Parathyroid adenoma (tissue), 2 donors: ENCODE results near the gene RASA3.

ENCODE experiments used
- H2AFZ ChIP-seq: fragments of 300-600 bp; sonication (generic); one replicate; pipeline ENCODE4 v1.7.0; 2017; ENCODE audit warnings: antibody characterized with exemption, mild to moderate bottlenecking
- H3K27ac ChIP-seq: fragments of 300-600 bp; sonication (generic); one replicate; pipeline ENCODE4 v1.7.0; 2017
- H3K27me3 ChIP-seq: fragments of 300-600 bp; sonication (generic); one replicate; pipeline ENCODE4 v1.7.0; 2017; ENCODE audit warnings: low read length; ENCODE audit not compliant: control insufficient read depth, insufficient read depth
- H3K36me3 ChIP-seq: fragments of 300-600 bp; sonication (generic); one replicate; pipeline ENCODE4 v1.7.0; 2017; ENCODE audit warnings: low read length; ENCODE audit not compliant: control insufficient read depth, insufficient read depth
- H3K4me1 ChIP-seq: fragments of 300-600 bp; sonication (generic); one replicate; pipeline ENCODE4 v1.7.0; 2017; ENCODE audit warnings: control low read depth
- H3K4me2 ChIP-seq: fragments of 300-600 bp; sonication (generic); one replicate; pipeline ENCODE4 v1.7.0; 2017; ENCODE audit warnings: low read length
- H3K4me3 ChIP-seq: fragments of 300-600 bp; sonication (generic); one replicate; pipeline ENCODE4 v1.7.0; 2017; ENCODE audit warnings: low read depth, low read length
- H3K79me2 ChIP-seq: fragments of 300-600 bp; sonication (generic); one replicate; pipeline ENCODE4 v1.7.0; 2017; ENCODE audit warnings: control low read depth
- H3K9ac ChIP-seq: fragments of 300-600 bp; sonication (generic); one replicate; pipeline ENCODE4 v1.7.0; 2017; ENCODE audit warnings: mild to moderate bottlenecking
- H3K9me3 ChIP-seq: fragments of 300-600 bp; sonication (generic); one replicate; pipeline ENCODE4 v1.7.0; 2017; ENCODE audit warnings: low read length; ENCODE audit not compliant: control insufficient read depth
- TF ChIP-seq, protein P1 (sequence below): fragments of 300-600 bp; sonication (generic); IDR thresholded peaks from one replicate; pipeline ENCODE4 v1.7.0; 2017; ENCODE audit warnings: antibody characterized with exemption, mild to moderate bottlenecking
- donor health status: primary hyperparathyroidism.

The RASA3 gene

DNA sequence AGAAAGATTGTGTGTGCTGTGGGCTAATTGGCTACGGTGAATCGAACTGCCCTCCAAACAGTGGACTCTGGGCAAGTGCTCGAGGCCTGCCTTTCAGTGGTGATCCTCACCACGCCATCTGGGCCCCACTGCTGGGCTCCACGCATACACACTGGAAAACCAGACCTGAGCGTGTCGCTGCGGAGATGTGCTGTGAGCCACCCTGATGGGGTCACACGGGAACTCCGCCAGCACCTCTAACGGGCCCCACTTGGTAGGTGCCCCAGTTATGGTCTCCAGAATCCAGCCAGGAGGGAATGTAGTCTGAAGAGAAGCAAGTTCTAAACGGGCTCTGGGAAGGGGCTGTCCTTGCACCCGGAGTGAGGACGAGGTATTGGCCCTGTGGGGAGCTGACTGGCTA, 197.8 kb downstream of the RASA3 start:
- Histone ChIP-seq H2AFZ (no peak overlapping the region), H3K9ac (no peak overlapping the region), H3K4me3 (no peak overlapping the region), H3K27ac (no peak overlapping the region), H3K4me1 (no peaks in the 10 kb centered on the region), H3K27me3 (no peaks in the 10 kb centered on the region), H3K79me2 (no peaks in the 10 kb centered on the region), H3K9me3 (no peaks in the 10 kb centered on the region), H3K4me2 (no peak overlapping the region), H3K36me3 (no peaks in the 10 kb centered on the region)
- TF ChIP-seq, protein P1, sequence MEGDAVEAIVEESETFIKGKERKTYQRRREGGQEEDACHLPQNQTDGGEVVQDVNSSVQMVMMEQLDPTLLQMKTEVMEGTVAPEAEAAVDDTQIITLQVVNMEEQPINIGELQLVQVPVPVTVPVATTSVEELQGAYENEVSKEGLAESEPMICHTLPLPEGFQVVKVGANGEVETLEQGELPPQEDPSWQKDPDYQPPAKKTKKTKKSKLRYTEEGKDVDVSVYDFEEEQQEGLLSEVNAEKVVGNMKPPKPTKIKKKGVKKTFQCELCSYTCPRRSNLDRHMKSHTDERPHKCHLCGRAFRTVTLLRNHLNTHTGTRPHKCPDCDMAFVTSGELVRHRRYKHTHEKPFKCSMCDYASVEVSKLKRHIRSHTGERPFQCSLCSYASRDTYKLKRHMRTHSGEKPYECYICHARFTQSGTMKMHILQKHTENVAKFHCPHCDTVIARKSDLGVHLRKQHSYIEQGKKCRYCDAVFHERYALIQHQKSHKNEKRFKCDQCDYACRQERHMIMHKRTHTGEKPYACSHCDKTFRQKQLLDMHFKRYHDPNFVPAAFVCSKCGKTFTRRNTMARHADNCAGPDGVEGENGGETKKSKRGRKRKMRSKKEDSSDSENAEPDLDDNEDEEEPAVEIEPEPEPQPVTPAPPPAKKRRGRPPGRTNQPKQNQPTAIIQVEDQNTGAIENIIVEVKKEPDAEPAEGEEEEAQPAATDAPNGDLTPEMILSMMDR = no peak

DNA sequence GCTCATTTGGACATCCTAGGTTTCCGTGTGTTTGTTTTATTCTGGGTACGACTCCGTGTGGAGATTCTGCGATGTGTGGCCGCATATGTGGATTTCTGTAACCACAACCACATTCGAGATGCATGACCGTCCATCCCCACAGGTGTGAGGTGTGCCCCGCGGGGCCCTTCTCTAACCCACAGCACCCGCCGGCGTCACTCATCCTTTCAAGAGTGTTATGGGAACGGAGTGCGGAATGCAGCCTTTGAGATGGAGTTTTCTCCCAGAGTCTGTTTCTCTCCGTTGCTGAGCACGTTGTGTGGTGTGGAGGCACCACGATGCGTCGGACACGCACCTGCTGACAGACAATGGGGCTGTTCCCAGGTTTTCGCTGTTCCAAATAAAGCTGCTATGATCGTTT, 198.5 kb downstream of the RASA3 start:
- no peaks in the 10 kb centered on the region for H3K27me3 ChIP-seq
- H3K27ac ChIP-seq = no peak overlapping the region
- TF ChIP-seq, protein P1 = no peak
- H3K79me2 ChIP-seq = no peaks in the 10 kb centered on the region
- H3K36me3 ChIP-seq = no peaks in the 10 kb centered on the region
- no peaks in the 10 kb centered on the region for H3K4me1 ChIP-seq
- no peak overlapping the region for H2AFZ ChIP-seq
- H3K4me3 ChIP-seq = no peak overlapping the region
- H3K9ac ChIP-seq = no peak overlapping the region
- no peaks in the 10 kb centered on the region for H3K9me3 ChIP-seq
- H3K4me2 ChIP-seq = no peak overlapping the region

DNA sequence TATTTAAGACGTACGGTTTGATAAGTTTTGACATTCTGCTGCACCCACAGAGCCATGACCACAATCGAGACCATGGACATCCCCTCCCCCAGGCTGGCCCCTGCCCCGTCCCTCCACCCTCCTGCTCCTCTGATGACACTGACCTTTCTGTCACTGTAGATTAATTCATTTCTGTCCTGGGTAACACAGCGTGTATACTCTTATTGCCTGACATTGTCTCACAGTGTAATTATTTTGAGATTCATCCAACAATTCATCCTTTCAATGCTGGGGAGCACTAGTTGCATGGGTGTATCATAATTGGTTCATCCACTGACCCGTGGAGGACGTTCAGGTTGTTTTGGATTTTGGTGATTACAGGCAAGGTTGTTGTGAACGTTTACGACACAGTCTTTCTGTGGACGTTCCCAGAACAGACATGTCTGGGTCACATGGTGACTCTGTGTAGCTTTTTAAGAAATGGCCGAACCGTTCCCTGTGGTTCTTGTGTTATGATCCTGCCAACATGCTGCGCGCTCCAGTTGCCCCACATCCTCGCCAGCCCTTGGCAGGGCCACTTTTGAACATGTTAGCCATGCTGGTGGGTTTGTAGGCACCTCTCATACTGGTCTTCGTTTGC, 200.5 kb downstream of the RASA3 start:
- H3K4me2 ChIP-seq = no peak overlapping the region
- H3K4me1 ChIP-seq = no peaks in the 10 kb centered on the region
- no peak overlapping the region for H3K27ac ChIP-seq
- no peaks in the 10 kb centered on the region for H3K9me3 ChIP-seq
- no peak overlapping the region for H2AFZ ChIP-seq
- TF ChIP-seq, protein P1 = no peak
- H3K9ac ChIP-seq = no peak overlapping the region
- no peaks in the 10 kb centered on the region for H3K79me2 ChIP-seq
- no peaks in the 10 kb centered on the region for H3K27me3 ChIP-seq
- no peaks in the 10 kb centered on the region for H3K36me3 ChIP-seq
- H3K4me3 ChIP-seq = no peak overlapping the region

DNA sequence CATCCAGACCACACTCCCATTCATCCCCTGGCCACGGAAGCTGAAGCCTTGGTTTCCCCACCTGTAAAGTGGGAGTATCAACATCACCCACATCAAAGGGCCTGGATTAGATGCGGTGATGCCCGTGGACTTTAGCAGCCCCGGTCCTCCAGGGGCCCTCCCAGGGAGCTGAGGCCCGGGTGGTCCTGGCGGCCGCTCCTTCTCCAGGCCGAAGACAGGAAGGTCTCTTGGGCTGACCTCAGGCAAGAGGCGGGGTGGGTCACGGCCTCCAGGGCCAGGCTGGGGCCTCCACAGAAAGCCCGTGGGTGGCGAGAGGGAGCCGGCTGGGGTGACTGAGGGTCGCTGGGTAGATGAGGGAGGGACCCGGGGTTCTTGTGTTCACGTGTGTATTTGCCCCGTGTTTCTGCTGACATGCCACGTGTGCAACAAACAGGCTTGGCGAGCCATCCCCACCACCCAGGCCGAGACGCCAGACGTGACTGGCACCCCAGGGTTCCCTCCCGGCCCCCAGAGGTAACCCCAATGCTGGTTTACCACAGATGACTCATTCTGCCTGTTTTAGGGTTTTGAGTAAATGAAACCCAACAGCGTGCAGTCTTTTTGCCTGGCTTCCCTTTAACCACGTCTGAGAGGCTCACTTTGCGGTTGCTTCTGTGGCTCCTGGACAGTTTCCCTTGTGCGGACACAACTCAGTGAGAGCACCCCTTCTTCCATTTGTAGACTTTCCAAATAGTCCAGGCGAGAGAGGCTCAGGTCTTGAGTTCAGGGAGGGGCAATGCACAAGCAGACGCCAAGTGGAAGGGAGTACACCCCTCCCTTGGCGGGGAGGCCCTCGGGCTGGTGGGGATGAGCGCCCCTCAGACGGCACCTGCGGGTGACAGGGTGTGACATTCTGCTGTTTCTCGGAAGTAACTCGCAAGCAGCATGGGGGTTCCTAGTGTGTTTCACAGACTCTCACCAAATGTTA, 201.5 kb downstream of the RASA3 start:
- Histone ChIP-seq H3K4me3 (no peak overlapping the region), H3K36me3 (no peaks in the 10 kb centered on the region), H3K4me1 (no peaks in the 10 kb centered on the region), H3K79me2 (no peaks in the 10 kb centered on the region), H3K9me3 (no peaks in the 10 kb centered on the region), H3K27ac (no peak overlapping the region), H2AFZ (no peak overlapping the region), H3K9ac (no peak overlapping the region), H3K4me2 (no peak overlapping the region), H3K27me3 (no peaks in the 10 kb centered on the region)
- TF ChIP-seq, protein P1 = no peak
